ENCODE measurements around the gene TMIGD1.
A peak's percentile ranks its signal among the peaks of the same experiment; 100 is the strongest.

Gene TMIGD1

DNA sequence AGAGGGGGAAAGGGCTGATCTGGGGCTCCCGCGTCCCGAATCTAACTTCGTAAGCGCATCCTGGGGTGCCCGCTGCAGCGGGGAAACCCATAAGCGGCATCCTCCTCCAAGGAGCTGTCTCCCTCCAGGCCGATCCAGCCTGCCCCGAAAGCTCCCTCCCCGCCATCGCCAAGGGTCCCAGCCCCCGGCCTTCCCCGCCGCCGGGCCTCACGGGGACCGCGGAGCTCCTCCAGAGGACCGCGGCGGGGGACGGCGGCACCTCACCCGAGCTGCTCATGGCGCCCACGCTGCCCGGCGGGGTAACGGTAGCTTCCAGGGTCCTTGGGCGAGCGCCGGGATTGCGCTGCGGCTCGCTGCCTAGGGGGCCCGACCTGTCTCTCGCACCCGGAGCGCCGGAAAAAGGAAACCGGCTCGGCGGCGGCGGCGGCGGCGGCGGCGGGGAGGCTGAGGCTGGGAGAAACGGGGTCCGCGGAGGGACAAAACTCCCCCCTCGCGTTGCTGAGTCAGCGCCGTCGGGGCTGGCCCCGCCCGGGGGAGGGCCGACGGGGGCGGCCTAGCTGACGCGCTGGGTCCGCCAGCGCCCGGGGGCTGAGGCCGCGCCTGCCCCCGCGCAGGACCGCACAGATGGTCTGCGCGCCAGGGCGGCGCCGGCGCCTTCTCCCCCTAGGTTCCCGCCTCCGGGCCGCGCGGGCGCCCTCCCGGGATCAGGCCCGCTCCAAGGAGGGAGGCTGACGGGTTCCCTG is 42.1 kb downstream of the TMIGD1 start, which contains the start of gene BLMH:
BLMH (minus strand) TSS at position 402 of the 743 bp plus-strand sequence; CDS start at position 277, 125 bp downstream.
- Mint-ChIP-seq H3K9me3 (no peaks in the 10 kb centered on the region), H3K27ac (peak within 1 kb of the TSS; percentile 96), H3K36me3 (peaks cover 6% of the 10 kb centered on the region), H3K27me3 (no peaks in the 10 kb centered on the region), H3K4me3 (peak within 1 kb of the TSS; percentile 97), H3K4me1 (peaks cover 21% of the 10 kb centered on the region)

DNA sequence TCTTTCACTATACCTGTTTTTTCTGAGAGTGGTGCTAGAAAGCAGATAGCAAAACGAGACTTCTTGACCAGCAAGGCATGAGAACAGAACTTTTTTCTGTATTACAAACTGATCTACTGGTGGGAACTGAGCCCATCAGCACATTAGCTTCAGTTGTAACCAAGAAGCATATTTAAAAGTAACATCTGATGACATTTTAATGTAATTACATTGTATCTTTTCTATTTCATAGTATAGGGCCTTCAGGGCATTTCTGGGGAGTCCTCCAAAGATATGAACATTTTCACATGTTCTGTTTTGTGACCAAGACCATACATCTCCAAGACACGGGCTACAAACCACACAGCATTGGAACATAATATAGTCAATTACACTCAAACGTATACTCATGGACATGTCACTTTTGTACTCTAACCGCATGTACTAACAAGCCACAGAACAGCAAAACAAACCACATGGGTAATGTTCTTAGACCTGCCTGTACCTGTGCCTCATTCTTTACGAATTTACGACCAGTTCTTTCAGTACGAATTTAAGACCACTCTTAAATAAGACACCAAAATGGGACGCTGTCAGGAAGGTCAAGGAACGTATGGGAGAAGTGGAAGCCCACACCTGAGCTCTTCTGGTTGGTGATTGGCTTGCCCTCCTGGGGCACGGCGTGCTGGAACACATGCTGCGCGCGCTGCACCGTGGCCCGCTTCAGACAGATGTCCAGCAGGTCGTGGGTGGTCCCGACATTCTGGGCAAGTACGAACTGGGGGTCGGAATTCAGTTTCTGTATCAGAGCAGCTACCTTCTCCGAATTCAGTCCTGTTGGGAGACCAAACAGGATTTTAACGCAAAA is 42.9 kb downstream of the TMIGD1 start:
- no peaks in the 10 kb centered on the region for H3K9me3 Mint-ChIP-seq
- H3K27ac Mint-ChIP-seq: peak overlapping the region; percentile 96
- H3K4me1 Mint-ChIP-seq: peaks cover 29% of the 10 kb centered on the region
- H3K4me3 Mint-ChIP-seq: peak overlapping the region; percentile 97
- peaks cover 6% of the 10 kb centered on the region for H3K36me3 Mint-ChIP-seq
- no peaks in the 10 kb centered on the region for H3K27me3 Mint-ChIP-seq

- peaks cover 30% of the 10 kb centered on the region for H3K4me1 Mint-ChIP-seq
- H3K27me3 Mint-ChIP-seq: no peaks in the 10 kb centered on the region
- peak overlapping the region; percentile 97 for H3K4me3 Mint-ChIP-seq
- H3K36me3 Mint-ChIP-seq: peaks cover 8% of the 10 kb centered on the region
- H3K27ac Mint-ChIP-seq: peak overlapping the region; percentile 10
- no peaks in the 10 kb centered on the region for H3K9me3 Mint-ChIP-seq
Observed at GRCh38 chr17:30290077-30290476, 43.8 kb downstream of the TMIGD1 start.

DNA sequence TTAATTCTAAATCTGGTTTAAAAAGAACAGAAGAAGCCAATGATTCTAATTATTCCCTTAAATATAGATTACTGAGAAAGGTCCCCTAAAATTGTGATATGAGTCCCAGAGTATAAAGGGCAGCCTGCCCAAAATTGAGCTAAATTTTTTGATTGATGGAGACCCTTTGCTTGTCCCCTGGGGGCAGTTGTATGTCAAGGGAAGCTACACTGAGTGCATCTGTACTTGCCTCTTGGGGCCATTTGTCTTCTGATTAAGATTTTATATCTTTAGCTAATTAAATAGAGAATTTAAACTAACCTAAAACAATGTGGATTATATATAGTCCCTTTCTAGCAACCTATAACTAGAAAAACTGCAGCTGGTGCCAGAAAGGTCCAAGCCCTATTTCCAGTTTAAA is 54.7 kb downstream of the TMIGD1 start:
- Mint-ChIP-seq H3K27ac (no peak overlapping the region), H3K9me3 (no peaks in the 10 kb centered on the region), H3K27me3 (no peaks in the 10 kb centered on the region), H3K4me1 (peaks cover 5% of the 10 kb centered on the region), H3K36me3 (peaks cover 14% of the 10 kb centered on the region), H3K4me3 (no peak overlapping the region)

DNA sequence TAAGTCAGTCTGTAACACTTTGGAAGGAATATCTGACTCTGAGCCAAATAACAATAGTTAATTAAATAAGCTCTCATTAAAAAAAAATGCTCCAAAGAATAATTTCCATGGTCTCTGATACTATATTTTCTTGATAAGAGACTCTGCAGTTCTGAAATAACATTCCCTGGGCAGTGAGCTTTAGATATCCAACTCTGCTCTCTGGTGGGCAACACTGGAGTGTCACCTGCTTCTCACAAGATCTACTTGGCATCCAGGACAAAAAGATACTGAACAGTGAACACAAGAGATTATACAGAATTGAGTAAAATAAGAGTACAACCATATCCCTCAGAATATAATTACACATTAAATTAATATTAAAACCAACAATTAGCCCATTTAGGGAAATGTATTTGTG is 55.8 kb downstream of the TMIGD1 start:
- no peak overlapping the region for H3K4me3 Mint-ChIP-seq
- peaks cover 18% of the 10 kb centered on the region for H3K36me3 Mint-ChIP-seq
- no peaks in the 10 kb centered on the region for H3K27me3 Mint-ChIP-seq
- H3K9me3 Mint-ChIP-seq: no peaks in the 10 kb centered on the region
- H3K4me1 Mint-ChIP-seq: peaks cover 5% of the 10 kb centered on the region
- H3K27ac Mint-ChIP-seq: no peak overlapping the region

GRCh38 chr17:30275911-30276310 is 57.9 kb downstream of the TMIGD1 start:
- peaks cover 21% of the 10 kb centered on the region for H3K36me3 Mint-ChIP-seq
- peak overlapping the region; percentile 73 for H3K27ac Mint-ChIP-seq
- no peak overlapping the region for H3K4me3 Mint-ChIP-seq
- no peaks in the 10 kb centered on the region for H3K9me3 Mint-ChIP-seq
- no peaks in the 10 kb centered on the region for H3K4me1 Mint-ChIP-seq
- no peaks in the 10 kb centered on the region for H3K27me3 Mint-ChIP-seq

GRCh38 chr17:30274887-30275286 is 59.0 kb downstream of the TMIGD1 start:
- Mint-ChIP-seq H3K4me1 (no peaks in the 10 kb centered on the region), H3K36me3 (peaks cover 24% of the 10 kb centered on the region), H3K9me3 (no peaks in the 10 kb centered on the region), H3K27me3 (no peaks in the 10 kb centered on the region), H3K27ac (no peak overlapping the region), H3K4me3 (no peak overlapping the region)

DNA sequence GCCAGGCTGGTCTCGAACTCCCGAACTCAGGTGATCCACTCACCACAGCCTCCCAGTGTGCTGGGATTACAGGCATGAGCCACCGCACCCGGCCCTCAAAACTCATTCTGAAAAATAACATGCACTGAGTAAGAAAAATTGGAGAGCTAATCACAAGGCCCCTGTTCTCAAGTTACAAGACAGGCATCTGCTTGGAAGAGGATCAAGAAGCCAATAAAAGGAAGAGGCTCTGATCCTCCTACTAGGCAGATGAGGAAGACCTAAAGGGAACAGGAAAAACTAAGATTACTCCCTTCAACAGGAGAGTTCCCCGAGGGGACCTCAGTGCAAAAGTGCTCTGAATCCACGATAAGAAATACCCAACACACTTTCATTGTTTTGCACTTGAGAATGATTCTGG is 60.5 kb downstream of the TMIGD1 start:
- H3K27ac Mint-ChIP-seq: no peak overlapping the region
- no peaks in the 10 kb centered on the region for H3K4me1 Mint-ChIP-seq
- H3K36me3 Mint-ChIP-seq: peaks cover 26% of the 10 kb centered on the region
- no peaks in the 10 kb centered on the region for H3K9me3 Mint-ChIP-seq
- H3K4me3 Mint-ChIP-seq: no peak overlapping the region
- no peaks in the 10 kb centered on the region for H3K27me3 Mint-ChIP-seq

GRCh38 chr17:30271102-30271501 is 62.8 kb downstream of the TMIGD1 start:
- peaks cover 23% of the 10 kb centered on the region for H3K36me3 Mint-ChIP-seq
- H3K27me3 Mint-ChIP-seq: no peaks in the 10 kb centered on the region
- H3K27ac Mint-ChIP-seq: no peak overlapping the region

DNA sequence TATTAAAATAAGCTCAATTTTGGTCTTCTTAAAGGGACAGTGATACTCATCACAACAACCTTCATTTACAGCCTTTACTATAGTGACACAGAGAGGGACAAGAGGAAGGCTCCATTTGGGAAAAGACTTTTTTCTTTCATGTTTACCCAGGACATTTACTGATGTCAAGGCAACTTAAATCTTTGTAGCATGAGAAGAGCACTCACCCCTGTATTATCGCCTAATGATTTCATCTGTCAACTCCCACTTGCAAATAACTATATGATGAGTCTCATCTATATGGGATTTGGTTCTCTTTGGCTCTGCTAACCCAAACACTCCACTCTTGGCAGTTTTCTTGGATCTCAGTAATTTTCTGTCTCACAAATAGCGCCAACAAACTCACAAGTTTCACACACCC is 66.2 kb downstream of the TMIGD1 start:
- no peak overlapping the region for H3K4me3 Mint-ChIP-seq
- H3K27me3 Mint-ChIP-seq: no peaks in the 10 kb centered on the region

More at GRCh38 chr17:30271102-30271501, 62.8 kb downstream of the TMIGD1 start:
- no peak overlapping the region for H3K4me3 Mint-ChIP-seq
- H3K4me1 Mint-ChIP-seq: no peaks in the 10 kb centered on the region
- H3K9me3 Mint-ChIP-seq: no peaks in the 10 kb centered on the region

More for the DNA sequence above, 66.2 kb downstream of the TMIGD1 start:
- Mint-ChIP-seq H3K36me3 (peaks cover 28% of the 10 kb centered on the region), H3K27ac (no peak overlapping the region), H3K9me3 (no peaks in the 10 kb centered on the region), H3K4me1 (no peaks in the 10 kb centered on the region)
